BE2C (cell line): ENCODE data around the gene HAUS6.

Experiments used
- DNase-seq: peaks from one replicate; pipeline ENCODE4 v3.0.0-alpha.2; 2020
- H3K27me3 ChIP-seq: fragments of 250-450 bp; sonication (Bioruptor Pico); 2 replicates; pipeline ENCODE4 v1.5.1; 2020; ENCODE audit warnings: mild to moderate bottlenecking
- H3K36me3 ChIP-seq: fragments of 250-450 bp; sonication (Bioruptor Pico); 2 replicates; pipeline ENCODE4 v1.5.1; 2020; ENCODE audit warnings: mild to moderate bottlenecking
- H3K4me1 ChIP-seq: fragments of 250-450 bp; sonication (Bioruptor Pico); 2 replicates; pipeline ENCODE4 v1.5.1; 2020
- H3K4me3 ChIP-seq: 2 replicates; pipeline ENCODE4 v1.5.1; 2011; ENCODE audit warnings: low read depth, low read length
- H3K9me3 ChIP-seq: fragments of 250-450 bp; sonication (Bioruptor Pico); 2 replicates; pipeline ENCODE4 v1.5.1; 2020
- TF ChIP-seq, protein P1 (sequence below): IDR thresholded peaks from 2 replicates; pipeline ENCODE4 v1.5.1; 2012; ENCODE audit warnings: mild to moderate bottlenecking, low read depth, low read length

The HAUS6 gene

DNA sequence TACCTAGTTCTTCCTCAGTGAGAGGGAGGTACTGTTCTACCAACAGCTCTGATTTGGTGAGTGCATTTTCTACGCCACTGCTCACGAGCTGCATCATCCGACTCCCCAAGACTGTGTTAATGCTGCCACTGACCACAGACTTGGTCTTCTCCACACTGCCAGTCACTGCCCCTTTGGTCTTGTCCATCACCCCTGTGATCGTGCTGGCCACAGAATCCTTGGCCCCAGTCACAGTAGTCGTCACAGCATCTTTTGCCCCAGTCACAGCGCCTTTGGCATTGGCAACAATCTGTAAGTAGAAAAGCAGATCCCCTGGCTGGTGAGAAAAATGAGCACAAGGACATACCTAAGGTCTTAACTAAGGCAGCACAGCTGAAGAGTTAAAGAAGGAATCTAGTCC is 18.2 kb upstream of the HAUS6 start:
- peaks cover 19% of the 10 kb centered on the region for H3K36me3 ChIP-seq
- H3K27me3 ChIP-seq = no peaks in the 10 kb centered on the region
- no peak overlapping the region for H3K4me3 ChIP-seq
- no peak for DNase-seq
- no peaks in the 10 kb centered on the region for H3K4me1 ChIP-seq
- H3K9me3 ChIP-seq = no peaks in the 10 kb centered on the region
- TF ChIP-seq, protein P1, sequence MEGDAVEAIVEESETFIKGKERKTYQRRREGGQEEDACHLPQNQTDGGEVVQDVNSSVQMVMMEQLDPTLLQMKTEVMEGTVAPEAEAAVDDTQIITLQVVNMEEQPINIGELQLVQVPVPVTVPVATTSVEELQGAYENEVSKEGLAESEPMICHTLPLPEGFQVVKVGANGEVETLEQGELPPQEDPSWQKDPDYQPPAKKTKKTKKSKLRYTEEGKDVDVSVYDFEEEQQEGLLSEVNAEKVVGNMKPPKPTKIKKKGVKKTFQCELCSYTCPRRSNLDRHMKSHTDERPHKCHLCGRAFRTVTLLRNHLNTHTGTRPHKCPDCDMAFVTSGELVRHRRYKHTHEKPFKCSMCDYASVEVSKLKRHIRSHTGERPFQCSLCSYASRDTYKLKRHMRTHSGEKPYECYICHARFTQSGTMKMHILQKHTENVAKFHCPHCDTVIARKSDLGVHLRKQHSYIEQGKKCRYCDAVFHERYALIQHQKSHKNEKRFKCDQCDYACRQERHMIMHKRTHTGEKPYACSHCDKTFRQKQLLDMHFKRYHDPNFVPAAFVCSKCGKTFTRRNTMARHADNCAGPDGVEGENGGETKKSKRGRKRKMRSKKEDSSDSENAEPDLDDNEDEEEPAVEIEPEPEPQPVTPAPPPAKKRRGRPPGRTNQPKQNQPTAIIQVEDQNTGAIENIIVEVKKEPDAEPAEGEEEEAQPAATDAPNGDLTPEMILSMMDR = no peak

DNA sequence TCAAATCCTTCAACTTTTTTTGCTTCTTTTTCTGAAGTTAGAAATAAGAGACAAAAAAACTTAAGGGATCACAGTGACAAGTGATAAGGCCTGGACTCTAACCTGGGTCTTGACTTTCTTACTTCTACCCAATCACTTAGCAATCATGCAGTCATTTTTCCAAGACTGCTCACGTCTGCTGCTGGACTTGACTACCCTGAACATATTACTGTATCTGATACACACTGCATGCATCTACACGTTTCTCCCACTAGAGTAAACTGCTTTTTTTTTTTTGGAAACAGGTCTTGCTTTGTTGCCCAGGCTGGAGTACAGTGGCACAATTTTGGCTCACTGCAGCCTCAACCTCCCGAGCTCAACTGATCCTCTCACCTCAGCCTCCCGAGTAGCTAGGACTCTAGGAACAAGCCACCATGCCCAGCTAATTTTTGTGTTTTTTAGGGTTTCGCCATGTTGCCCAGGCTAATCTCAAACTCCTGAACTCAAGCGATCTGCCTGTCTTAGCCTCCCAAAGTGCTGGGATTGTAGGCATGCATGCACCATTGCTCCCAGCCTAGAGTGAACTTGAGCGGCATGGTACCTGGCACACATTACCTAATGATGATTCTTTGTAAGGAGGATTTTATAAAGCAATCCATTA is 17.2 kb upstream of the HAUS6 start:
- Histone ChIP-seq H3K9me3 (no peaks in the 10 kb centered on the region), H3K4me3 (no peak overlapping the region), H3K36me3 (peaks cover 14% of the 10 kb centered on the region), H3K27me3 (no peaks in the 10 kb centered on the region), H3K4me1 (no peaks in the 10 kb centered on the region)
- no peak for DNase-seq
- TF ChIP-seq, protein P1 = no peak

DNA sequence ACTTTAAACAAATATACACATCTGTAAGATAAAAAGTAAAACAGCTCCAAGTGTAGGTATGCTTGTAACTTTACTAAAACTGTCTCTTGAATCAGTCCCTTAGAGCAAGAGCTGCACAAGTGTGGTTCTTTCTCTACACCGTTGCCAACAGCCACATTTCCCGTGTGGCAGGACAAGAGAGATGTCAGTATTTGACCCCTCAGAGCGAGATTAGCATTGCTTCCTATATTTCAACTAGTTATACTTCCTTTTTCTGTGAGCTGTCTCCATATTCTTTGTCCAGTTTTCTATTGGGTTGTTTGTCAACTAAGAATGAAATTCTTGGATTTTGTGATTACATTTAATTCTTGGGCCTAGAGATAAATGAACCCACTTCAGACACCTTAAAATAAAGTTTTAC is 16.5 kb upstream of the HAUS6 start:
- no peaks in the 10 kb centered on the region for H3K9me3 ChIP-seq
- TF ChIP-seq, protein P1 = no peak
- no peak for DNase-seq
- H3K27me3 ChIP-seq = no peaks in the 10 kb centered on the region
- peaks cover 14% of the 10 kb centered on the region for H3K36me3 ChIP-seq
- no peak overlapping the region for H3K4me3 ChIP-seq
- H3K4me1 ChIP-seq = no peaks in the 10 kb centered on the region

DNA sequence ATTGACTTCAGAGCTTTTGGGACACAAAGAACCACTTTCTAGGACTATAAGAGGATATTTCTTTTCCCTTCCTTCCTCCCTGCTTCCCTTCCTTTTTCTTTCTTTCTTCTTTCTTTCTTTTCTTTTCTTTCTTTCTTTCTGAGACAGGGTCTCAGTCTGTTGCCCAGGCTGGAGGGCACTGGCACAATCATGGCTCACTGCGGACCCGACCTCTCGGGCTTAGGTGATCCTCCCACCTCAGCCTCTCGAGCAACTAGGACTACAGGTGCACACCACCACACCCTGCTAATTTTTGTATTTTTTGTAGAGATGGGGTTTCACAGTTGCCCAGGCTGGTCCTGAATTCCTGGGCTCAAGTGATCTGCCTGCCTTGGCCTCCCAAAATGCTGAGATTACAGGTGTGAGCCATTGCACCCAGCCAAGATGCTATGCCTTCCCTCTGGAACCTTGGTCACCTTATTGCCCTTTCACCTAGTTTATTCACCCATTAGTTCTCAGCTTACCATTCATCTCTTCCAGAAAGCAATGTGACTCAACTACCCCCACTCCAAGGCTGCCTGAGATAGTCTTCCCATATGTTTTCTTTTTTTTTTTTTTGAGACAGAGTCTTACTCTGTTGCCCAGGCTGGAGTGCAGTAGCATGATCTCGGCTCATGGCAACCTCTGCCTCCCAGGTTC is 14.5 kb upstream of the HAUS6 start:
- no peak for DNase-seq

DNA sequence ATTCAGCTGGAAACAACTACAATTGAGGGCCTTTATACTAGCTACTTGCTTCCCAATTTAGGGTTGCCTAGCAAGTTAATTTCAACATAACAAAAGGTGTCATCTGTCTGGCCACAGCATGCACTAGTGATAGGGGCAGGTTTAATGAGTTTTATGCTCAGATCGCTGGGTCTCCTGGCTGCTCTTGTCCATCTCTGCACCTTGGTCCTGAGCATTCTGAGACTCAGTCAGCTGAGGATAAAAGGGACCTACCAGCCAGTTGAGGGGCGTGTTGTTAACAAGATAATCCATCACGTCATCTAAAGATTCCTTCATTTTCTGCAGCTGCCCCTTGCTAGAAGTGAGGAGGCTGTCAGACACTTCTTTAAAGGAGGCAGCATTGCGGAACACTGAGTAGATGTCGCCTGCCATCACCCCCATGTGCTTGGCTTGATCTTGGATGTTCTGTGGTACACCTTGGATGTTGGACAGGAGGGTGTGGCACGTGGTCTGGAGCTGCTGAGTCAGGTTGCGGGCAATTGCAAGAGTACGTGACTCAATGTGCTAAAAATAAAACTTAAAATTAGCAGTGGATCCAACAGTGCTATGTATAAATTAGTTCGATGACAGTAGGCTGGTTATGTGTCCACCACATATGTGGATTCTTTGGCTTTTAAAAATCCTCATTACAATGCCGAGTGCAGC is 13.5 kb upstream of the HAUS6 start:
- TF ChIP-seq, protein P1 = no peak
- peaks cover 14% of the 10 kb centered on the region for H3K36me3 ChIP-seq
- H3K4me3 ChIP-seq = no peak overlapping the region
- H3K27me3 ChIP-seq = no peaks in the 10 kb centered on the region
- DNase-seq = no peak
- no peaks in the 10 kb centered on the region for H3K4me1 ChIP-seq
- no peaks in the 10 kb centered on the region for H3K9me3 ChIP-seq

More for the DNA sequence above, 14.5 kb upstream of the HAUS6 start:
- H3K9me3 ChIP-seq = no peaks in the 10 kb centered on the region
- TF ChIP-seq, protein P1 = no peak
- no peak overlapping the region for H3K4me3 ChIP-seq
- no peaks in the 10 kb centered on the region for H3K4me1 ChIP-seq
- no peaks in the 10 kb centered on the region for H3K27me3 ChIP-seq
- peaks cover 14% of the 10 kb centered on the region for H3K36me3 ChIP-seq
